ENCODE measurements around the gene C19orf12. TPM values are rescaled to one million over a fixed set of nuclear protein-coding genes. Genes with fewer than 3 reads are reported as not detected.
"Not testable (repeated sequence)": the region's sequence is repeated elsewhere in the genome, so short reads cannot be mapped to it uniquely, and the experiment has no call there.

C19orf12 gene
- total and polyA plus RNA-seq, 3 donors from 2014 or later: 20.8 to 40.5 (median 28.8) TPM

GRCh38 chr19:29673451-29674371, 41.4 kb downstream of the C19orf12 start:
- Histone ChIP-seq H3K4me1 (peaks cover 49% of the 10 kb centered on the region), H3K27ac (no peak overlapping the region), H3K9me3 (no peaks in the 10 kb centered on the region), H3K4me3 (no peak overlapping the region), H3K36me3 (ENCODE audit: low read depth, missing control alignments) (no peaks in the 10 kb centered on the region), H3K27me3 (no peaks in the 10 kb centered on the region)
- DNase-seq: no peak
- no peak for TF ChIP-seq POLR2A (IDR thresholded peaks at IDR 0.05)
- no peak for TF ChIP-seq CTCF (IDR thresholded peaks at IDR 0.05)
- 61 to 89% methylated on average over 30 to 57 of the region's 57 CpGs for WGBS, 2 donors
- intact Hi-C loops (cut with DNase I; ENCODE audit: low total_unique reads): no loop called here

GRCh38 chr19:29672933-29673336, 42.1 kb downstream of the C19orf12 start:
- TF ChIP-seq CTCF (IDR thresholded peaks at IDR 0.05) (no peak), POLR2A (IDR thresholded peaks at IDR 0.05) (no peak)

GRCh38 chr19:29672319-29672932, 42.6 kb downstream of the C19orf12 start:
- Histone ChIP-seq H3K9me3 (no peaks in the 10 kb centered on the region), H3K36me3 (ENCODE audit: low read depth, missing control alignments) (no peaks in the 10 kb centered on the region), H3K4me1 (peaks cover 47% of the 10 kb centered on the region), H3K27ac (no peak overlapping the region), H3K4me3 (no peak overlapping the region), H3K27me3 (no peaks in the 10 kb centered on the region)
- WGBS, 2 donors: 86 to 93% methylated on average over 8 of the region's 8 CpGs
- TF ChIP-seq CTCF (IDR thresholded peaks at IDR 0.05) (no peak), POLR2A (IDR thresholded peaks at IDR 0.05) (no peak)
- intact Hi-C loops (cut with DNase I; ENCODE audit: low total_unique reads): no loop called here
- no peak for DNase-seq

More at GRCh38 chr19:29672933-29673336, 42.1 kb downstream of the C19orf12 start:
- no peaks in the 10 kb centered on the region for H3K27me3 ChIP-seq
- H3K4me3 ChIP-seq: no peak overlapping the region
- no peak overlapping the region for H3K27ac ChIP-seq
- intact Hi-C loops (cut with DNase I; ENCODE audit: low total_unique reads): no loop called here
- DNase-seq: no peak
- H3K9me3 ChIP-seq: no peaks in the 10 kb centered on the region
- no peaks in the 10 kb centered on the region for H3K36me3 ChIP-seq (ENCODE audit: low read depth, missing control alignments)
- 72 to 91% methylated on average over 3 to 11 of the region's 11 CpGs for WGBS, 2 donors
- peaks cover 47% of the 10 kb centered on the region for H3K4me1 ChIP-seq

GRCh38 chr19:29671393-29672160, 43.5 kb downstream of the C19orf12 start:
- no peak overlapping the region for H3K4me3 ChIP-seq

GRCh38 chr19:29671026-29671392, 44.1 kb downstream of the C19orf12 start:
- H3K27ac ChIP-seq; H3K27me3 ChIP-seq; intact Hi-C loops (cut with DNase I; ENCODE audit: low total_unique reads); H3K9me3 ChIP-seq; H3K4me3 ChIP-seq; DNase-seq; H3K36me3 ChIP-seq (ENCODE audit: low read depth, missing control alignments): not testable (repeated sequence)
- H3K4me1 ChIP-seq: peaks cover 47% of the 10 kb centered on the region
- 87 to 89% methylated on average over 6 of the region's 6 CpGs for WGBS, 2 donors

More at GRCh38 chr19:29671393-29672160, 43.5 kb downstream of the C19orf12 start:
- Histone ChIP-seq H3K4me1 (peaks cover 47% of the 10 kb centered on the region), H3K27ac (no peak overlapping the region), H3K27me3 (no peaks in the 10 kb centered on the region), H3K9me3 (no peaks in the 10 kb centered on the region), H3K36me3 (ENCODE audit: low read depth, missing control alignments) (no peaks in the 10 kb centered on the region)
- TF ChIP-seq CTCF (IDR thresholded peaks at IDR 0.05) (peak in 1 of 3 experiments; percentile 11), POLR2A (IDR thresholded peaks at IDR 0.05) (no peak)
- peak; percentile 46 for DNase-seq
- intact Hi-C loops (cut with DNase I; ENCODE audit: low total_unique reads): no loop called here
- 51 to 75% methylated on average over 8 to 12 of the region's 12 CpGs for WGBS, 2 donors

Data from testis (tissue), 3 donors.